SW 1271 (cell line): ENCODE data around the gene CAMK1D.
"Not testable (repeated sequence)": the region's sequence is repeated elsewhere in the genome, so short reads cannot be mapped to it uniquely, and the experiment has no call there.

Experiments
- DNase-seq, 2 experiments: peaks; one replicate each; lab custom pipeline; 2025; lab: John Stamatoyannopoulos, UW

Gene CAMK1D

DNA sequence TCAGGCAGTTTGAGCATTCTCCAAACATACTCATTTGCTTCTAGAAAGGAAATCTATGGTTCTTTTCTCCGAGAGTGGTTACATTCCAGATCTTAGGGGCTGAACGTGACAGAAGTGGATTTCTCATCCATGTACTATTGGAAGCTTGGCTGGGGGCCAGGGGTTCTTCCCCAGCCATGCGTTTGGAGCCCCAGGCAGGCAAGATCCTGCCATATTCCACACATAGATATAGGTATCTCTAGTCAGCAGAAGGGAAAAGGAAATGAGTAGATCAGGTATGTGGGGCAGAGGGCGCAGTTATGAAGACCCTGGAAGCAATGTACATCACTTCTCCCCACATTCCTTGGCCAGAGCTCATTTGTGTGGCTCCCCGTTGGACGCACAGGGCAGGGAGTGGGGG, 352.3 kb downstream of the CAMK1D start:
- no peak for DNase-seq

DNA sequence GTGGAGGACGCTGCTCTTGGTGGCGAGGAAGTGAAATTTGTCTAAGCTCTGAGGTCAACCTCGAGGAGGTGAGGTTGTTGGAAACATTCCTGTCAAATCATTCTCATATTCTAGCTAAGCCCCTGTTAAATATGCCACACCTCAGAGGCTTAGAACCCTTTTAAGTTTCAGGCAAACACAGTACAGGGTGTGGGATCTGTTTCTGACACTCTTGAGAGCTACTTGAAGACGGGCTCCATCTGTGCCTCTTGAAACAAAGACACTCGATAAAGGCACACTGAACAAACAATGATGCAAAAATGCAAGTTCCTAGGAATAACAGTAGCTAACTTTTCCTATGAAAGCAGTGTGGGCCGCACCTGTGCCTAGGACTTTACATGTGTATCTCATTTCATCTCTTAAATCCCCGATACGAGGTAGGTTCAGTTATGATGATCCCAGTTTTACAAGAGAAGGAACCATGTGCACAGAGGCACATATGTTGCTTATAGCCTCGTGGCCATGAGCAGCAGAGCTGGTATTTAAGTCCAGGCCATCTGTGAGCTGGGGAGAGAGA, 352.9 kb downstream of the CAMK1D start:
- DNase-seq = no peak

GRCh38 chr10:12703126-12703525, 353.8 kb downstream of the CAMK1D start:
- DNase-seq = no peak

GRCh38 chr10:12703813-12704212, 354.5 kb downstream of the CAMK1D start:
- peak in 1 of 2 experiments; percentile 20 for DNase-seq

DNA sequence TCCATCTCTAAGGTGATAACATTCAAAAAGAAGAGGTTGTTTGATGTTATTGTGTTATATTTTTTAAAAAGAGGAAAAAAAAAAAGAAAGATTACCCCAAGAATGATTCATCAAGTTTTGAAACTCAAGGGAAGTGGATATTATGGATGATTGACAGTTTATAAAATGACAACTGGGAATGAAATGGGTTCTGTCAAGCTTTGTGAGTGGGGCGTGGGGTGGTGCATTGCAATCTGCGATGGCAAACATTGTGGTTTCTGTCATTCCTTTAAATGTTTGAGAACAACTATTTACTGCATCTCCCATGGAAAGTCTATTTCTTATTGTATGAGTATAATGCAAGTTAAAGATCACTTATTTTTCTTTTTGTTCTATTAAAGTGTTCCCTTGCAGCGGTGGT, 355.1 kb downstream of the CAMK1D start:
- no peak for DNase-seq

- peak in 1 of 2 experiments; percentile 58 for DNase-seq
Observed at GRCh38 chr10:12705943-12706342, 356.6 kb downstream of the CAMK1D start.

- peak; percentile 22 to 75 for DNase-seq
Observed at GRCh38 chr10:12707461-12708185, 358.3 kb downstream of the CAMK1D start.

- no peak for DNase-seq
Observed at GRCh38 chr10:12709000-12709401, 359.7 kb downstream of the CAMK1D start.

DNA sequence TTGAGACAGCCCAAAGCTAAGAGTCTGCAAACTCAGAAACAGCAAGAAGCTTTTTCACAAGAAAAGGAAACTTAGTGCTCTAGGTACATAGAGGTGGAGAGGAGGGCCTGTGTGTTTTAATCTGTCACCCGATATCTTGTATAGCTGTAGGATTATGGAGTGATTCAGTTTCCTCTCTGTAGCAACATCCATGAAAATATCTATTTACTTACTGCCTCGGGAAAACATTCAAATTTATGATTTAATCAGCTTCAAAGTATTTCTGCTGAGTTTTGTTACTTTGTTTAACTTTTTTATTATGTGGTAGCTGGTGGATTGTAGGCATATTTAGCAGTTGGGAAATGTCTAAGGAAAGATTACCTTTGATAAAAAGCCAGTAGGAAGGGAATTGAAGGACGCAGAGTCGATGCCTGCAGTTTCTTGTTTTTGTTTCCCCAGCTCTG, 360.2 kb downstream of the CAMK1D start:
- no peak for DNase-seq

DNA sequence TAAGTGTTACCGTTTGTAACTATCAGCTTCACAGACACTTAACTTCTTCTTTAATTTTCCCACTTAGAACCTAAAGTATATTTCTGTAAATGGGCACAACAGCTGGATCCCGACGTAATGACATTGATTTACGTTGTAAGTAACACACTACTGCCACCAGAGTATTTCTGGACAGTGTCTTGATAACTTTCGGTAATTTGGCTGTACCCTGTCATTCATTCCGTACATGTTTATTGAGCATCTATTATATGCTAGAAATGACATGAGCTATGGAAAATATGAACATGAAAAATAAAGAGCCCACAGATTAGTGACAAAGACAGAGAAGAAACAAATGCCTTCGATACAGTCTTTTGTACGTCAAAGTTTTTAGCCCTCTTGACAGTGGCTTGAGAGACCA, 360.8 kb downstream of the CAMK1D start:
- no peak for DNase-seq

- DNase-seq = peak; percentile 22 to 75
Observed at GRCh38 chr10:12710594-12711349, 361.4 kb downstream of the CAMK1D start.

- DNase-seq = no peak
Observed at GRCh38 chr10:12711350-12711708, 362.0 kb downstream of the CAMK1D start.

- no peak for DNase-seq
Observed at GRCh38 chr10:12712293-12712983, 363.1 kb downstream of the CAMK1D start.

DNA sequence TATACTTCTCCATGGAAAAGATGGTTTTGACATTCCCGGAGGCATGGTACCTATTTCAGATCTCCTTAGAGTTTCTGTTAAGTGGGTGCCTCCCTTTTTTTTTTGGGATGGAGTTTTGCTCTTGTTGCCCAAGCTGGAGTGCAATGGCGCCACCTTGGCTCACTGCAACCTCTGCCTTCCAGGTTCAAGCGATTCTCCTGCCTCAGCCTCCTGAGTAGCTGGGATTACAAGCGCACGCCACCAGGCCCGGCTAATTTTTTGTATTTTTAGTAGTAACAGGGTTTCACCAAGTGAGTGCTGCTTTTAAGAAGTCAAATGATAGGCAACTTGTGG, 363.6 kb downstream of the CAMK1D start:
- not testable (repeated sequence) for DNase-seq

- no peak for DNase-seq
Observed at GRCh38 chr10:12716042-12716441, 366.7 kb downstream of the CAMK1D start.

- peak in 1 of 2 experiments; percentile 19 for DNase-seq
Observed at GRCh38 chr10:12717981-12718707, 368.8 kb downstream of the CAMK1D start.

- peak in 1 of 2 experiments; percentile 9 for DNase-seq
Observed at GRCh38 chr10:12719365-12719764, 370.0 kb downstream of the CAMK1D start.

DNA sequence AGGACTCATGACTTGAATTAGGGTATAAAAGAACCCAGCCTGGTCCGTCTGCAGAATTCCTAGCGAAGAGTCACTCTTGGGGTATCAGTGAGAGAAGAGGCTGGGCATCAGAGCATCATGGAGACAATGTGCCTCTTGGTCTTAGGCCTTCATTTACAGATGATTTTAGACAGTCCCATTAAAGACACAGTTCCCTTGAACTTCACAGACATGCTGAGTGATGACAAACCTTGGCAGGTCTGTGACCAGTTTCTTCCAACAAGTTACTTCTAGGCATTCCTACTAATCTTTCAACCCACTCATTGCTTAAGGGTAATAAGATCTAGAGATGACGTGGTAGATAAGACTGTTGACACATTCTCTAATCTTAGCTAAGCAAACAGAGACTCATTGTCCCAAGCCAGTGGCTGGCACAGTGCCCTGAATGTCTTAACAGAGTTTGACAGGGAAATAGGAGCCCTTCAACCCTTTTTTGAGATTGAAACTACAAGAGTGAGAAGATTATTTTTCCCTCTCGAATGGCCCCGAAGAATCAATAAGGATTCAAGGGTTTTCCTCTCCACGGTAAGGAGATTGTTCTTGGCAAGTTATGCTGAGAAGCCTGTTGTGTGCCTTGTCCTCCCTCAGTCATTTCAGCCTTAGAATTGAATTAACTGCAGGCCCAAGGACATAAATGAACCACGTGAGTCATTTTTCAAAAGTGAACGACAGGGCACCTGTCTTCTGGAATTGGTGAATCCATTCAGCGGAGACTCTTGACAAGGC, 371.1 kb downstream of the CAMK1D start:
- DNase-seq = peak; percentile 35 to 74

DNA sequence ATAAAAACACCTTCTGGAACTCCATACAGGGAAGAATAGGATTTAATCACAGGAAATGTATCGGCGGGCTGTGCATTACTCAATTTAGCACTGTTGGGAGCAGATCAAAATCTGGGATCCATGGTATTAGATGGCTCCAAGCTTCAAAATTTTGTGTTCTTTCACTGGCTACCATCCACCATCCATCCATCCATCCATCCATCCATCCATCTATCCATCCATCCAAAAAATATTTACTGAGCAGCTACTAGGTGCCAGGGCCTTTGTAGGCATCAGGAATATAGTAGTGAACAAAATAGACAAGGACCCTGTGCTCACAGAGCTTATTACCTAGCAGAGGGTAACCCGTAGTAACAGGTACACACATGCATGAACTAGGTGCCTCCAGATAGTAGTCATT, 372.0 kb downstream of the CAMK1D start:
- no peak for DNase-seq

DNA sequence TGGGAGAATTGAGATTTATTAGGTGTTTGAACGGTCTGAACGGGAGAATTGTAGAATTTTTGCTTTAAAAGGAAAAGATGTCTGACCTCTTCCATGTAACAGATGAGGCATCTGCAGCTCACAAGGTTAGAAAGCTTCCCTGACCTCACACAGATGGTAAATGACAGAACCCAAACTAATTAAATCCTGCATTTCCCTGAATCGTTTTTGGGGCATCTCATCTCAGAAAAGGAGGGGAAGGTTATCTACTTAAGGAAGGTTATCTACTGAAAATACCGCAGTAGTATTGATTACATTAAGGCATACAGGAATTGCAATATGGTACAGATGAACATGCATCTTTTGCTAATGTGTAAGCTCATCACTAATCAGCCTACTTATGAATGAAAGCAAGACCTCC, 373.9 kb downstream of the CAMK1D start:
- no peak for DNase-seq
